Esophagus (tissue), 2 donors: ENCODE results near the gene RIN3. TPM values are rescaled to one million over a fixed set of nuclear protein-coding genes. Genes with fewer than 3 reads are reported as not detected.

Source experiments
- H3K27ac ChIP-seq, 2 donors: one replicate each; pipeline ENCODE4 v1.5.1; 2013; ENCODE audit warnings: low read depth in 2 of 2, mild to moderate bottlenecking in 2 of 2, inconsistent platforms in 1 of 2, low read length in 1 of 2, moderate library complexity in 1 of 2
- H3K27me3 ChIP-seq, 2 donors: one replicate each; pipeline ENCODE4 v1.6.1; 2013; ENCODE audit warnings: low read length in 2 of 2, control low read depth in 1 of 2, mild to moderate bottlenecking in 1 of 2; ENCODE audit not compliant: insufficient read depth in 2 of 2, control insufficient read depth in 1 of 2
- H3K36me3 ChIP-seq, 2 donors: one replicate each; pipeline ENCODE4 v1.6.1; 2013; ENCODE audit warnings: low read length in 1 of 2; ENCODE audit not compliant: control insufficient read depth in 2 of 2, insufficient read depth in 2 of 2
- H3K4me1 ChIP-seq, 2 donors: one replicate each; pipeline ENCODE4 v1.6.1; 2013; ENCODE audit warnings: low read length in 1 of 2; ENCODE audit not compliant: control insufficient read depth in 2 of 2, insufficient read depth in 2 of 2
- H3K4me3 ChIP-seq, 2 donors: one replicate each; pipeline ENCODE4 v1.5.1; 2013; ENCODE audit warnings: low read length in 2 of 2, mild to moderate bottlenecking in 2 of 2, low read depth in 1 of 2, moderate library complexity in 1 of 2
- H3K9me3 ChIP-seq, 2 donors: one replicate each; pipeline ENCODE4 v1.6.1; 2013; ENCODE audit warnings: mild to moderate bottlenecking in 2 of 2, low read depth in 1 of 2, low read length in 1 of 2, moderate library complexity in 1 of 2; ENCODE audit not compliant: control insufficient read depth in 2 of 2, insufficient read depth in 1 of 2
- WGBS, 2 donors: extraction: QIAGEN DNeasy Blood & Tissue Kit; methylation state at CpG; one replicate each; pipeline ENCODE4 v1.1.7; 2013; 5-methylcytosine and 5-hydroxymethylcytosine counted together
- polyA plus RNA-seq, 2 donors: library from polyadenylated mRNA; stranded (reverse); fragments of 200-250 nt; gene quantifications; one replicate each; pipeline ENCODE4 v1.2.3, GENCODE V29; 2013
- donor health status: healthy with polysubstance abuse.
- donor health status: Bipolar disorder and iron deficiency.

Gene RIN3
- polyA plus RNA-seq, 2 donors = 4.8 to 7.3 TPM

DNA sequence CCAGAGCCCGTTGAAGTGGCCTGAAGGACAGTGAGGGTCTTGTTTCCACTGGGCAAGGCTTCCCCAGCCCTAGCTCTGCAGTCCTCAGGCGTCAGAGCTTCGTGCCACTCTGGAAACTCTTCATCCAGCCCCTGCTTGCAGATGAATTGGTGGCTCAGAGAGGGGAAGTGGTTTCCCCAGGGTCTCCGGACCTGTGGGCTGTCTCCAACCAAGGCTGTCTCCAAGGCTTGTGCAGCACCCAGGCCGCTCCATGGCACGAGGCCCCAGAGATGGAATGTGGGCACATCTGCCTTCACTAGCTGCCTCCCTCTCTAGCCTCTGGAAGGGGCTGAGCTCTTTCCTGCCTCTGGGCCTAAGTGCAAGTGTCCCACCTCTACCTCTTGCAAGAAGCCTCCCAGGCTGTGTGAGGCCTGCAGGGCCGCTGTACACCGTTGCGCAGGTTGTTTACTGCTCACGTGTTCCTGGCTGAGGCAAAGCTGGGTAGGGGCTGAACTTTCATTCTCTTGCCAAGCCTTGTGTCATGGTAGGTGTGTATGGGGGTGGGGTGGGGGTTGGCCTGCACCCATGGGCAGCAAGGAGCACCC, 11.1 kb downstream of the RIN3 start:
- H3K9me3 ChIP-seq = no peaks in the 10 kb centered on the region
- peak overlapping the region in 1 of 2 donors; percentile 26 for H3K27ac ChIP-seq
- peaks cover 5 to 16% of the 10 kb centered on the region in 2 donors for H3K4me1 ChIP-seq
- no peaks in the 10 kb centered on the region for H3K27me3 ChIP-seq
- no peak overlapping the region for H3K4me3 ChIP-seq
- H3K36me3 ChIP-seq = no peaks in the 10 kb centered on the region
- 73 to 75% methylated on average over 10 of the region's 10 CpGs for WGBS, 2 donors

DNA sequence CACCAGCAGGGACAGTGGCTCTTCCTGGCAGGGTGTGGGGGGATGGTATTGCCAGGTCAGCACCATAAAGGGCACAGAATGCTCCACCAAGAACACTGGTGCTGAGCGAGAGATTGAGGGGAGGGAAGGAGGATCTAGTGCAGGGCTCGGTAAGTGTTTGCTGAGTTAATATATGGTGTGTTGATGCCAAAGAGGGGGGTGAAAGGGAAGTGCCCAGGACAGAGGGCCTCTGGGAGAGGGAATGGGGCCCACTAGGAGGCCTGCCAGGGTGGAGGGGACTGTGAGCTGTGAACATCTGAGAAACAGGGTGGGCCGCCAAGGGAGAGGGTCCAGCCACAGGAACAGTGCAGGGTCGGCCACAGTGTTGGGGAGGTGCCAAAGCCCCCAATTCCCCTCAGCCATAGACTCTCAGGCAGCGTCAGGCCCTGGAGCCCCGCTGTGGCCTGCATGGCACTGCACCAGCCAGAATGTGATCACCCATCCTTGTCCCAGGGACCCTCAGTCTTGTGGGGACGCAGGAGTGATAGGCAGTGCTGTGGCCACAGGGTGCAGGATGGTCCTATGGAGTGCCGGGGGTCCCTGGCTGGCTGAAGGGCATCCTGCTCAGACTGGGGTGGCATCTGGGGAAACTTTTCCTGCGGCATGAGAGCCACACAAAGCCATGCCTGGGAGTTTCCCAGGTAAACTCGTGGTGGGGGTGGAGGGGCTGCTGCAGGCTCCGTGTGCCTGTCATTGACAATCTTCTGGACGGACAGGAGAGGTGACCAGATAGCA, 11.9 kb downstream of the RIN3 start:
- Histone ChIP-seq H3K27ac (no peak overlapping the region), H3K27me3 (no peaks in the 10 kb centered on the region)
- WGBS, 2 donors = 85 to 86% methylated on average over 12 of the region's 12 CpGs

DNA sequence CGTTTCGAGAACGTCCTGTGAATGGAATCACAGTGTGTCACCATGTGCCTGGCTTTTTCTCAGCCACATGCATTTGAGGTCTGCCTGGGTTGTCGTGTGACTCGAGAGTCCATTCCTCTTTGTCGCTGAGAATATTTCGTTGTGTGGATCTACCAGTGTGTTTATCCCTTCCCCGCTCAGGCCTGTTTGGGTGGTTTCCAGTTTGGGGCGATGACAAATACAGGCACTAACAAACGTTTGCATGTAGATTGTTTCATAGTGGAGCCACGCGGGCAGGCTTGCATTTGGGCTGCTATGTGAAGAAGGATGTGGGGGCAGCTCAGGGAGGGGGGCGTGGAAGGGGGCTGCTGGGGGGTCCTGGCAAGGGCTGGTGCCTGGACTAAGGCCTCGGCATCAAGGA, 14.1 kb downstream of the RIN3 start:
- no peaks in the 10 kb centered on the region for H3K9me3 ChIP-seq
- WGBS, 2 donors = 68 to 71% methylated on average over 14 of the region's 14 CpGs
- no peaks in the 10 kb centered on the region for H3K36me3 ChIP-seq
- H3K27me3 ChIP-seq = no peaks in the 10 kb centered on the region
- H3K4me3 ChIP-seq = no peak overlapping the region
- H3K4me1 ChIP-seq = peaks cover 5 to 19% of the 10 kb centered on the region in 2 donors
- no peak overlapping the region for H3K27ac ChIP-seq

More for the DNA sequence above, 11.9 kb downstream of the RIN3 start:
- Histone ChIP-seq H3K9me3 (no peaks in the 10 kb centered on the region), H3K4me1 (peaks cover 5 to 15% of the 10 kb centered on the region in 2 donors), H3K4me3 (no peak overlapping the region), H3K36me3 (no peaks in the 10 kb centered on the region)

DNA sequence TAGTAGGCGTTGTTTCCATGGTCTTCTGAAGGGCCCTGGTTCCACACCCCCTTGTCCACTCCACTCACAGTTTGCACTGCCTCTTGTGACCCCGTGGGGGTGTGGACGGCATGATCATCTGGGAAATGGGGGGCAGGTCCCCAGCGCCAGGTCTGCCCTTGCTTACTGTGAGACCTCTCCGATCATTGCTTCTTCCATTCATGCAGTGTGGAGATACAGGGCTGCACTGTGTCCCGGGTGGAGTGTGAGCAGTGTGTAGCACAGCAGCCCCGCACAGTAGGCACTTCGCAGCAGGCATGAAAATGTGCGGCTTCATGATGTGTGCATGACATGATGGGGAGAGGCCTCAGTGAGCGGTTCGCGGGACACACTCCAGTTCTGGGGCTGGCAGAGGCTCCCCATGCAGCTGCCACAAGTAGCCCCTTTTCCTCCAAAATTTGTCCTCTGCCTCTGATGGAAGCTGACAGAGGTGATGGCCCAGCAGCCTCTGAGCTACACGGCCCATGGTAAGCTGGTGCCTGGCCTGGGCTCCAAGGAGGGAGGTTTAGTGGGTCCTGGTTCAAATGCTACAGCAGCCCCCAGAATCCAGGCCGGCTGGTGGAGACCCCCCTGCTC, 15.0 kb downstream of the RIN3 start:
- H3K27me3 ChIP-seq = no peaks in the 10 kb centered on the region
- no peak overlapping the region for H3K27ac ChIP-seq
- H3K36me3 ChIP-seq = no peaks in the 10 kb centered on the region
- H3K9me3 ChIP-seq = no peaks in the 10 kb centered on the region
- H3K4me1 ChIP-seq = peaks cover 7 to 19% of the 10 kb centered on the region in 2 donors
- WGBS, 2 donors = 92 to 94% methylated on average over 14 of the region's 14 CpGs
- H3K4me3 ChIP-seq = no peak overlapping the region

DNA sequence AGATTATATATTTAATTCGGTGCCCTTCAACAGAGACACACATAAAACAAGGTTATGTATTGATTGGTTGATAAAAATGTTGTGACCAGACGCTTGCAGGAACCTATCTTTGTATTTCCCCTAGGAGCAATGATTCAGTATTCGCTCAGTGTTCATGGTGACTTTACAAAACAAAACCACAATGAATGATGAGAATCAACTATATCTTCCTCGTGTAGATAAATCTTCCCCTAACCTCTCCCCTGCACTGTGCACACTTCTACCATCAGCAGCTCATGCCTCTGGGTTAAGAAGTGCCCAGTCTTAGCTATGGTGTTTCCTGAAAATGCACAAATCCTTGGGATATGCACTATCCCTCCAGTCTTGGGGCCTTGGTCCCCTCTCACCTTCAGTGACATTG, 16.3 kb downstream of the RIN3 start:
- H3K4me3 ChIP-seq = no peak overlapping the region
- H3K4me1 ChIP-seq = peaks cover 7 to 15% of the 10 kb centered on the region in 2 donors
- no peaks in the 10 kb centered on the region for H3K9me3 ChIP-seq
- H3K27me3 ChIP-seq = no peaks in the 10 kb centered on the region
- H3K27ac ChIP-seq = no peak overlapping the region
- no peaks in the 10 kb centered on the region for H3K36me3 ChIP-seq
- WGBS, 2 donors = 69 to 74% methylated on average over 4 of the region's 4 CpGs

DNA sequence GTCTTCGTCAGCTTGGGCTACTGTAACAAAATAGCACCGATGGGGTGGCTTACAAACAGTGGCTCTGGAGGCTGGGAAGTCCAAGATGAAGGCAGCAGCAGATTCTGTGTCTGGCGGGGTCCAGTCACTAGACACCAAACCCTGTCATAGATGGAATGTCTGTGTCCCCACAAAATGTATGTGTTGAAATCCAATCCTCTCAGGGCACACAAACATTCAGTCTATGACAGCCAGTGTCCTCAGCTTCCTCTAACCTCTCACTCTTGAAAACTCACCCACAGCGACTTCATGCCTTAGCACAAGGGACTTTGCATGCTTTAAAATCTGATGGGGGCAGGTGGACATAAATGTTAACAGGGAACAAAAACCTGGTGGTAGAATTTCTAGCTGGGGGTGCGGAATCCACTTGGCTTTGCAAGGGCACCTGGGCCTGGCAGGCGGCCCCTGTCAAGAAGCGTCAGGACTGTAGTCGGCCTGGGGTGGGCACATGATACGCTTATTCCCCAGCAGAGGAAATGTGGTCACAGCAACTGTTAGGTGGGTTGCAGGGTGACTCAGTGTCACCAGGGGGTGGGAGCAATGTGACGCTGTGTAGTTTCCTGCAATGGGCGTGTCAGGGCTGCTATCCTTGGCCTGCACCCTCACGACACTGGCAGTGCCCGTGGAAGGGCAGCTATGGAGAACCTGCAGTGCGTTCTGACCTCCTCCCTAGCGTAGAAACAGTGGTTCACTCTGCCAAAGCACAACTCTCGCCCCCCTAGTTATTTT, 17.7 kb downstream of the RIN3 start:
- Histone ChIP-seq H3K4me1 (peaks cover 8 to 11% of the 10 kb centered on the region in 2 donors), H3K9me3 (no peaks in the 10 kb centered on the region), H3K36me3 (no peaks in the 10 kb centered on the region), H3K27me3 (no peaks in the 10 kb centered on the region), H3K27ac (no peak overlapping the region), H3K4me3 (no peak overlapping the region)
- 77 to 78% methylated on average over 15 to 16 of the region's 16 CpGs for WGBS, 2 donors

DNA sequence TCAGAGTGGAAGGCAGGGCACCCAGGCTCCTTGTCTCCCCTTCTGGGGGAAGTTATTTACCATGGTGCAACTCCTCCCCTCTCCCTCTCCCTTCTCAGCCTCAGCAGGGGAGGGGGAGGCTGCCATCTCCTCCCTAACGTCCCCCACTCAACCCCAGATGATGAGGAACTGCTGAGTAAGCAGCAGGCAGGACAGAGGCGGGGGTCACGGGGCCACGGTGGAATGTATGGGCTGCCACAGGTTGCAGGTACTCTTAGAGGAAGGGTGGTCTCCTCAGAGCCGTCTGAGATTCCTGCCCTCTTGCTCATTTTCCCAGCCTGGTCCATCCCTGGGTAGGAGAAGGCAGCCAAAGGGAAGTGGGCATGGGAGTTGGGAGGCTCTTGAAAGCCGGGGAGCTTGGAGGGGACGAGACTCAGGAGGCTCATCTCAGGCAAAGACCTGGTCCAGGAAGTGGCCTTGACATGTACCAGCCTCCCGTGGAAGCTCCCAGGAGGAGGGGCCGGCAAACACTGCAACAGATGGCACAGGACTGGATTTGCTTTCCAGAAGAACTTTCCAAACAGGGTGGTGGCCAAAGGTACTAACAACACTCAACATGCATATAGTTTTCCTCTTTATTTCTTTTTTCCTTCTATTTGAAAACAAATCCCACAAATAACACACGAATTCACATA, 19.0 kb downstream of the RIN3 start:
- WGBS, 2 donors = 57 to 58% methylated on average over 10 of the region's 10 CpGs
- Histone ChIP-seq H3K27me3 (no peaks in the 10 kb centered on the region), H3K4me3 (no peak overlapping the region), H3K36me3 (no peaks in the 10 kb centered on the region), H3K4me1 (peaks cover 8 to 9% of the 10 kb centered on the region in 2 donors), H3K9me3 (no peaks in the 10 kb centered on the region), H3K27ac (peak overlapping the region in 1 of 2 donors; percentile 21)

DNA sequence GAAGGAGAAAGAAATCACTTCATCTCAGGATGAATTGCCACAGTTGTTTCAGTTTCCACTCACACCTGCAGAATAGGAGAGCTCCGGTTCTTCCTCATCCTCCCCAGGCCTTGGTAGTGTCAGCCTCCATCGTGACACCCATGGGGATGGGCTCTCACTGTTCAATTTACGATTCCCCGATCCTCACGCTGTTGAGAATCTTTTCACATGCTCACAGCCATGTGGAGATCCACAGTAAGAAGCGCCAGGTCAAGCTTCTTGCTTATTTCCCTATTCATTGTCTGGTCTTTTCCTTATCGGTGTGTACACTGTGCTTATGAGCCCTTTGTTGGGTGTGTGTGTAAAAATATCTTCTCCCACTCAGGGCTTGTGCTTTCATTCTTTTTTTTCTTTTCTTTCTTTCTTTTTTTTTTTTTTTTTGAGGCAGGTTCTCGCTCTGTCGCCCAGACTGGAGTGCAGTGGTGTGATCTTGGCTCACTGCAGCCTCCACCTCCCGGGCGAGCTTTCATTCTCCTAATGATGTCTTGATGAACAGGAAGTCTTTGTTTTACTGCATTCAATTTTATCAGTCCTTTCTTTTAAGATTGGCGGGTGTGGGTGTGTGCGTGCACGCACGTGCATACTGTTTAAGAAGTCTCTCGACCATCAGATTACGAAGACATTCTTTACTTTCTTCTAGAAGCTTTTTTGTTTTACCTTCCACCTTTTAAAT, 21.5 kb downstream of the RIN3 start:
- 46 to 48% methylated on average over 17 of the region's 17 CpGs for WGBS, 2 donors
- H3K9me3 ChIP-seq = no peaks in the 10 kb centered on the region
- no peaks in the 10 kb centered on the region for H3K27me3 ChIP-seq
- H3K36me3 ChIP-seq = no peaks in the 10 kb centered on the region
- H3K4me3 ChIP-seq = no peak overlapping the region
- H3K4me1 ChIP-seq = peaks cover 8 to 12% of the 10 kb centered on the region in 2 donors
- no peak overlapping the region for H3K27ac ChIP-seq
